ENCODE data around the gene PTPRN2.

PTPRN2 gene

GRCh38 chr7:157844611-157845010, 743.0 kb downstream of the PTPRN2 start:
- no peak for DNase-seq
- in situ Hi-C loops (cut with HindIII; ENCODE audit: low pct_ligation_motif_present, low pct_unique_long_range_greater_than_20kb, low sequenced_read_pairs), result no loop called here

DNA sequence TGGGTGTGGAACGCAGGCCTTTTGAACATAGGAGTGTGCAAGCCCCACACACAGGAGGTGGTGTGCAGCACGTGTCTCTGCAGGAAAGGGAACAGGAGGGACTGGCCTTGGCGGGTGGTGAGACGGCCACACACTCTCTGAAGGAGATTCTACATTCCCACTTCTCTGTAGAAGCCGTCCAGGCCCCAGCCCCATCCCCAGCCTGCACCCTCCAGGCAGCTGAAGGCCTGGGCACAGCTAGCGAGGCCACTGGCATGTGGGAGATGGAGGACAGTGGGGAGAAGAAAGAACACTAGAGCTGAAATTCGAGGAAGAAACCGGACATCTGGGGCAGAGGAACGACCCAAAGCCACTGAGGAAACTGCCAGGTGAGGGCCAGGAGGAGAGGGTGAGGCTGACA, 743.5 kb downstream of the PTPRN2 start:
- in situ Hi-C loops (cut with HindIII; ENCODE audit: low pct_ligation_motif_present, low pct_unique_long_range_greater_than_20kb, low sequenced_read_pairs), result no loop called here
- DNase-seq, result no peak

GRCh38 chr7:157843336-157844140, 744.1 kb downstream of the PTPRN2 start:
- in situ Hi-C loops (cut with HindIII; ENCODE audit: low pct_ligation_motif_present, low pct_unique_long_range_greater_than_20kb, low sequenced_read_pairs), result no loop called here
- no peak for DNase-seq

DNA sequence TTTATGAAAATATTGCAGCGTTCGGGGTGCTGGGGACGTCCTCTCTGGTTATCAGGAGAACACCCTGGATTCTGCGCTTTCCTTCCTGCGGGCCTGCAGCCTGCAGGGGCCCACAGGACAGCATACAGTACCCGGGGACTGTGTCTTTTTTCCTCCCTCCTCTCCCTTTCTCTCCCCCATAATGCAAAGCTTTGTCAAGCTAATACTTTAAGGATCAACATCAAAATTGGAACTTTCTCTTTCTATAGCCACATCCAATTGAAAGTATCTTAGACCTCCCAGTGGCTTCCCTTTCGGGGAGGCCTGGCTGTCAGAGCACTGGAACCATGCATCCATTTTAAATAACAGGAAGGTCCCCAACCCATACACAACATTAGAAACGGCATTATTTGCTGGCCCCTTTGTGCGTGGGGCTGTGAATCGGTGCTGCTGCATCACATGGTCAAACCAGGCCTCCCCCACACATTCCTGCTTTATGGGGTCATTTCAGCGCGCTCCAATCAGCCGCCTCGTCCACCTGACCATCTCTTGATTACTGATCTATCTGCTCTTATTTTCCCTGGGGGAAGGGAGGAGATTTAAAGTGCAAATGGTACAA, 745.8 kb downstream of the PTPRN2 start:
- no peak for DNase-seq
- in situ Hi-C loops (cut with HindIII; ENCODE audit: low pct_ligation_motif_present, low pct_unique_long_range_greater_than_20kb, low sequenced_read_pairs), result no loop called here

GRCh38 chr7:157840914-157841772, 746.5 kb downstream of the PTPRN2 start:
- DNase-seq, result no peak
- in situ Hi-C loops (cut with HindIII; ENCODE audit: low pct_ligation_motif_present, low pct_unique_long_range_greater_than_20kb, low sequenced_read_pairs), result no loop called here

DNA sequence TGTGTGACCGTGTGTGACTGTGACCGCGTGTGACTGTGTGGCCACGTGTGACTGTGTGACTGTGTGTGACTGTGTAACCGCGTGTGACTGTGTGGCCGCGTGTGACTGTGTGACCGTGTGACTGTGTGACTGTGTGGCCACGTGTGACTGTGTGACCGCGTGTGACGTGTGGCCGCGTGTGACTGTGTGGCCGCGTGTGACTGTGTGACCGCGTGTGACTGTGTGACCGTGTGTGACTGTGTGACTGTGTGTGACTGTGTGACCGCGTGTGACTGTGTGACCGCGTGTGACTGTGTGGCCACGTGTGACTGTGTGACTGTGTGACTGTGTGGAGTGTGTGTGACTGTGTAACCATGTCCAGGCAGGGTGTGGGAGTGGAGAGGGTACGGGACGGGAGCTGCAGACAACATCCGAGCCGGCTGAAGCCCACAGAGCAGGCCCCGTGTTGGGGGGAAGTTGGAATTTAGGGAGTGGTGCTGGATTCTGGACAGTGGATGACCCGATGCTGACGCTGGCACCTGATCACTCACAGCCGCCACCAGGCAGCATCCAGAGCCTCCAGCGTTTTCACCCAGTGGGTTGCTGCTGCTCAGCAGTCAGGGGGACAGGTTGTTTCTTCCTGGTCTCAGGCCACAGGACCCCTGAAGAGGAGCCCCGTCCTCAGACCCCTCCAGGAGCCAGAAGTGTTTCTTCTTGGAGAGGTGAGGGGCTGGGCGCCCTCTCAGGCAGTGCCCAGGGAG, 747.3 kb downstream of the PTPRN2 start:
- in situ Hi-C loops (cut with HindIII; ENCODE audit: low pct_ligation_motif_present, low pct_unique_long_range_greater_than_20kb, low sequenced_read_pairs), result no loop called here
- DNase-seq, result no peak

- no peak for DNase-seq
- in situ Hi-C loops (cut with HindIII; ENCODE audit: low pct_ligation_motif_present, low pct_unique_long_range_greater_than_20kb, low sequenced_read_pairs), result no loop called here
Measured at GRCh38 chr7:157839672-157840167, 747.9 kb downstream of the PTPRN2 start.

GRCh38 chr7:157839226-157839625, 748.4 kb downstream of the PTPRN2 start:
- in situ Hi-C loops (cut with HindIII; ENCODE audit: low pct_ligation_motif_present, low pct_unique_long_range_greater_than_20kb, low sequenced_read_pairs), result no loop called here
- DNase-seq, result no peak

GRCh38 chr7:157837561-157837960, 750.1 kb downstream of the PTPRN2 start:
- in situ Hi-C loops (cut with HindIII; ENCODE audit: low pct_ligation_motif_present, low pct_unique_long_range_greater_than_20kb, low sequenced_read_pairs), result no loop called here
- no peak for DNase-seq

DNA sequence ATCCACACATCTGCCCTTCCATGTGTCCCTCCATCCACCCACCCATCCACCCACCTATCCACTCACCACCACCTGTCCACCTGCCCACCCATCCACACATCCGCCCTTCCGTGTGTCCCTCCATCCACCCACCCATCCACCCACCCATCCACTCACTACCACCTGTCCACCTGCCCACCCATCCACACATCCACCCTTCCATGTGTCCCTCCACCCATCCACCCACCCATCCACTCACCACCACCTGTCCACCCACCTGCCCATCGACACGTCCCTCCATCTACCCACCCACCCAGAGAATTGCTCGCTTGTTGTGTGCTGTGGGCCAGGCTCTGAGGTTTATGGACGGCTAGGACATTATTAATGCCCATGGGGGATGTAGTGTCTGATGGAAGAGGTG, 750.6 kb downstream of the PTPRN2 start:
- no peak for DNase-seq
- in situ Hi-C loops (cut with HindIII; ENCODE audit: low pct_ligation_motif_present, low pct_unique_long_range_greater_than_20kb, low sequenced_read_pairs), result no loop called here

- no peak for DNase-seq
- in situ Hi-C loops (cut with HindIII; ENCODE audit: low pct_ligation_motif_present, low pct_unique_long_range_greater_than_20kb, low sequenced_read_pairs), result no loop called here
Measured at GRCh38 chr7:157834501-157835163, 753.0 kb downstream of the PTPRN2 start.

DNA sequence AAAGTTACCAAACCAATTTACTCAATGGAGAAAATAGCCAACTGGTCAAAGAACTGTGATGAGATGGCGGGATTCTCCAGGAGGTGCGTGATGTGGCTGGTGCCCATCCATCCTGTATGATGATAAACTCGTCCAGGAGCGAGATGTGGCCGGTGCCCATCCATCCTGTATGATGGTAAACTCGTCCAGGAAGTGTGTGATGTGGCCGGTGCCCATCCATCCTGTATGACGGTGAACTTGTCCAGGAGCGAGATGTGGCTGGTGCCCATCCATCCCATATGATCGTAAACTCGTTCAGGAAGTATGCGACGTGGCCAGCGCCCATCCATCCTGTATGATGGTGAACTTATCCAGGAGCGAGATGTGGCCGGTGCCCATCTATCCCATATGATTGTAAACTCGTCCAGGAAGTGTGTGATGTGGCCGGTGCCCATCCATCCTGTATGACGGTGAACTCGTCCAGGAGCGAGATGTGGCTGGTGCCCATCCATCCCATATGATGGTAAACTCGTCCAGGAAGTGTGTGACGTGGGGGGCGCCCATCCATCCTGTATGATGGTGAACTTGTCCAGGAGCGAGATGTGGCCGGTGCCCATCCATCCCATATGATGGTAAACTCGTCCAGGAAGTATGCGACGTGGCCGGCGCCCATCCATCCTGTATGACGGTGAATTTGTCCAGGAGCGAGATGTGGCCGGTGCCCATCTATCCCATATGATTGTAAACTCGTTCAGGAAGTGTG, 754.6 kb downstream of the PTPRN2 start:
- in situ Hi-C loops (cut with HindIII; ENCODE audit: low pct_ligation_motif_present, low pct_unique_long_range_greater_than_20kb, low sequenced_read_pairs), result no loop called here
- no peak for DNase-seq

GRCh38 chr7:157832421-157832820, 755.2 kb downstream of the PTPRN2 start:
- DNase-seq, result no peak
- in situ Hi-C loops (cut with HindIII; ENCODE audit: low pct_ligation_motif_present, low pct_unique_long_range_greater_than_20kb, low sequenced_read_pairs), result no loop called here

DNA sequence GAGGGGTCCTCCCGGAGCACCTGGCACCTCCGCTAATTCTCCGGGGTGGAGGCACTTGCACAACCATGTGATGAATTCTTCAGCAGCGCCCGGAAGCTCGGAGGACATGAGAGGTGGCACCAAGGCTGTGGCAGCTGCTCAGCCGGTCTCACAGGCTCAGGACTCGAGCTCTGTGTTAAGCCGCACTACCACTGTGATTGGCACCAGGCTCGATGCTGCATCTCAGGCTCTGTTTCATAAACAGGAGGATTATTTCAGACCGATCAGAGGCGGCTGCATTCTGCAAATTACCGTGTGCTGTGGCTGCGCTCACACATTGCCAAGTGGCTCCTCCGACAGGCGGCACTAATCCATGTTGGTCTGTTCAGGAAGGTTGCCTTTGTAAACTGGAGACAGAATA, 755.6 kb downstream of the PTPRN2 start:
- in situ Hi-C loops (cut with HindIII; ENCODE audit: low pct_ligation_motif_present, low pct_unique_long_range_greater_than_20kb, low sequenced_read_pairs), result no loop called here
- no peak for DNase-seq

DNA sequence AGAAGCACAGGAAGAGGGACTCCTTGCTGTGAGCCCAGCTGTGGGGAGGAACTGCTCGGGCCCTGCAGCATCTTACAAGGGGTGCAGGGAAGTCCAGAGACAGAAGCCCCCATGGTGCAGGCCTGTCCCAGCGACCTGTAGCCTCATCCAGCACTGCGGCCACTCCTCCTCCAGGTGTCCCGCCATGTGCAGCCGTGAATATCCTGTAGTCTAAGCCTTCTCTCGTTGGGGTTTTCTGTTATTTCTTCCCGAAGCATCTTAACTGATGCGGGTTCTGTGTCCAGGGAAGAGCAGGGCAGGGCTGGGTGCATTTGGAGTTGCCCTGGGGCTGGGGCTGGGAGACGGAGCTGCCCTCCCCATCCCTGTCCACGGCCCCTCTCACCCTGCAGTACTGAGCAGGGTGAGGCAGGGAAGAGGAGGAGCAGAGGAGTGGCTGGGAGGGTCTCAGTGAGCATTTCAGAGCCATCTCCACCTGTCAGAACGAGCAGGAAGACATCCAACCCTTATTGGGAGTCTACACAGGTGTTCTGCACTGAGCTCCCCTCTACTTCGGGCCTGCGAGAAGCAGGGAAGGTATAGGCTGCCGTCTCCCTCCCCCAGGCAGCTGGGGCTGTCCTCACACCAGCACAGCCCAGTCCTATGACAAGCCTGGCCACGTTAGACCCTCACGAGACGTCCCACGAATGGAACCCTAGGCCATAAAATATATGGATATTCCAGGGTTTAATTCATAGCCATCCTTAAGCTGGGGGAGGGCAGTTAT, 756.3 kb downstream of the PTPRN2 start:
- DNase-seq, result no peak
- in situ Hi-C loops (cut with HindIII; ENCODE audit: low pct_ligation_motif_present, low pct_unique_long_range_greater_than_20kb, low sequenced_read_pairs), result no loop called here

GRCh38 chr7:157830331-157830730, 757.3 kb downstream of the PTPRN2 start:
- DNase-seq, result no peak

DNA sequence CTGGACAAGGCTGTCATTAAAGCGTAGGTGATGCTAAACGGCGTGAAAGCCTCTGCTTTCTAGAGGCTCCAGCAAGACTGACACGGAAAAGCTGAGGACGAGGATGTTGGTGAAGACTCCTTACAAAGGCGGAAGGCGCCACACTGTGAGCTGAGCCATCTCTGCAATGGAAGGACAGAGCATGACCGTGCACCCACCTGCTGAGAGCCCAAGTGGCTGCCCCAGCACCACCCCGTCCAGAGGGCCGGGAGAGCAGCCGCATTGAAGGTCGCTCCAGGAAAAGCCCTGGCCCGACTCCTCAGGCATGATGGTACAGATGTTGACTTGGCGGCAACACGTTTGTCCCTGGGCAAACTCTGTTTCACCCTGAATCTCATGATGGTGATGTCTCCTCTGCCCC, 758.1 kb downstream of the PTPRN2 start:
- no peak for DNase-seq
- in situ Hi-C loops (cut with HindIII; ENCODE audit: low pct_ligation_motif_present, low pct_unique_long_range_greater_than_20kb, low sequenced_read_pairs), result no loop called here

More at GRCh38 chr7:157830331-157830730, 757.3 kb downstream of the PTPRN2 start:
- in situ Hi-C loops (cut with HindIII; ENCODE audit: low pct_ligation_motif_present, low pct_unique_long_range_greater_than_20kb, low sequenced_read_pairs), result no loop called here

Measured in ACHN (cell line).